ENCODE results near the gene HSPBAP1.

Gene HSPBAP1

GRCh38 chr3:122773944-122774509, 19.6 kb downstream of the HSPBAP1 start:
- ChIA-PET POLR2A (no interaction called here), CTCF (interaction anchor here (1.2 to 1.9 kb wide), 5 partner anchors 8 to 167 kb away, joined by 3 to 8 read pairs (median 4); no protein-coding TSS in a partner anchor)
- no peak overlapping the region for H3K27ac ChIP-seq (ENCODE audit: insufficient read depth in 1 of 2, low read depth in 1 of 2, low read length in 2 of 2, poor library complexity in 1 of 2, severe bottlenecking in 2 of 2)
- no peaks in the 10 kb centered on the region for H3K27me3 ChIP-seq (replicated peaks in 2 of 5; ENCODE audit: control insufficient read depth in 4 of 5, insufficient read depth in 5 of 5, low read length in 4 of 5)
- H3K36me3 ChIP-seq (ENCODE audit: control insufficient read depth in 4 of 4, insufficient read depth in 4 of 4, low read length in 3 of 4), result peaks cover 0 to 9% (median 1%) of the 10 kb centered on the region in 4 experiments
- H3K4me1 ChIP-seq (ENCODE audit: control extremely low read depth in 1 of 4, control insufficient read depth in 4 of 4, insufficient read depth in 4 of 4, low read length in 3 of 4), result peaks cover 0 to 6% (median 2%) of the 10 kb centered on the region in 4 experiments
- 100% methylated on average over 1 of the region's 3 CpGs for WGBS (ENCODE audit: insufficient coverage)
- H3K9me3 ChIP-seq (ENCODE audit: control extremely low read depth in 1 of 5, control insufficient read depth in 4 of 5, insufficient read depth in 2 of 5, low read depth in 1 of 5, low read length in 4 of 5), result no peaks in the 10 kb centered on the region
- no peak overlapping the region for H3K4me3 ChIP-seq (ENCODE audit: control insufficient read depth in 1 of 7, extremely low read depth in 1 of 7, insufficient read depth in 4 of 7, low read depth in 2 of 7, low read length in 6 of 7)
- no peak for DNase-seq

GRCh38 chr3:122772827-122773226, 20.8 kb downstream of the HSPBAP1 start:
- Histone ChIP-seq H3K9me3 (ENCODE audit: control extremely low read depth in 1 of 5, control insufficient read depth in 4 of 5, insufficient read depth in 2 of 5, low read depth in 1 of 5, low read length in 4 of 5) (no peaks in the 10 kb centered on the region), H3K27ac (ENCODE audit: insufficient read depth in 1 of 2, low read depth in 1 of 2, low read length in 2 of 2, poor library complexity in 1 of 2, severe bottlenecking in 2 of 2) (no peak overlapping the region), H3K27me3 (replicated peaks in 2 of 5; ENCODE audit: control insufficient read depth in 4 of 5, insufficient read depth in 5 of 5, low read length in 4 of 5) (no peaks in the 10 kb centered on the region), H3K4me1 (ENCODE audit: control extremely low read depth in 1 of 4, control insufficient read depth in 4 of 4, insufficient read depth in 4 of 4, low read length in 3 of 4) (peaks cover 1 to 12% (median 7%) of the 10 kb centered on the region in 4 experiments), H3K4me3 (ENCODE audit: control insufficient read depth in 1 of 7, extremely low read depth in 1 of 7, insufficient read depth in 4 of 7, low read depth in 2 of 7, low read length in 6 of 7) (no peak overlapping the region), H3K36me3 (ENCODE audit: control insufficient read depth in 4 of 4, insufficient read depth in 4 of 4, low read length in 3 of 4) (peaks cover 0 to 9% (median 2%) of the 10 kb centered on the region in 4 experiments)
- POLR2A ChIA-PET, result interaction anchor here (0.7 kb wide), 1 partner anchor 44 kb away, joined by 3 read pairs; no protein-coding TSS in a partner anchor
- CTCF ChIA-PET, result interaction anchor here (0.7 to 1.9 kb wide), 4 partner anchors 14 to 923 kb away, joined by 4 to 8 read pairs (median 4); no protein-coding TSS in a partner anchor
- WGBS (ENCODE audit: insufficient coverage), result 100% methylated on average over 1 of the region's 1 CpG
- no peak for DNase-seq

- no peak overlapping the region for H3K27ac ChIP-seq (ENCODE audit: insufficient read depth in 1 of 2, low read depth in 1 of 2, low read length in 2 of 2, poor library complexity in 1 of 2, severe bottlenecking in 2 of 2)
- POLR2A ChIA-PET, result interaction anchor here (0.5 to 0.7 kb wide), 2 partner anchors 23 to 51 kb away, joined by 3 read pairs; partner anchors contain the start of gene HSPBAP1
- H3K27me3 ChIP-seq (replicated peaks in 2 of 5; ENCODE audit: control insufficient read depth in 4 of 5, insufficient read depth in 5 of 5, low read length in 4 of 5), result no peaks in the 10 kb centered on the region
- 92% methylated on average over 3 of the region's 5 CpGs for WGBS (ENCODE audit: insufficient coverage)
- DNase-seq, result no peak
- H3K4me3 ChIP-seq (ENCODE audit: control insufficient read depth in 1 of 7, extremely low read depth in 1 of 7, insufficient read depth in 4 of 7, low read depth in 2 of 7, low read length in 6 of 7), result no peak overlapping the region
- H3K36me3 ChIP-seq (ENCODE audit: control insufficient read depth in 4 of 4, insufficient read depth in 4 of 4, low read length in 3 of 4), result peaks cover 3 to 12% (median 3%) of the 10 kb centered on the region in 4 experiments
- H3K4me1 ChIP-seq (ENCODE audit: control extremely low read depth in 1 of 4, control insufficient read depth in 4 of 4, insufficient read depth in 4 of 4, low read length in 3 of 4), result peaks cover 5 to 16% (median 12%) of the 10 kb centered on the region in 4 experiments
- no peaks in the 10 kb centered on the region for H3K9me3 ChIP-seq (ENCODE audit: control extremely low read depth in 1 of 5, control insufficient read depth in 4 of 5, insufficient read depth in 2 of 5, low read depth in 1 of 5, low read length in 4 of 5)
- CTCF ChIA-PET, result interaction anchor here (0.9 to 1.1 kb wide), 2 partner anchors 11 to 29 kb away, joined by 3 read pairs; no protein-coding TSS in a partner anchor
Observed at GRCh38 chr3:122770521-122771202, 23.0 kb downstream of the HSPBAP1 start.

- ChIA-PET CTCF (no interaction called here), POLR2A (no interaction called here)
- H3K36me3 ChIP-seq (ENCODE audit: control insufficient read depth in 4 of 4, insufficient read depth in 4 of 4, low read length in 3 of 4), result peaks cover 3 to 7% (median 6%) of the 10 kb centered on the region in 4 experiments
- peak in 2 of 3 donors; percentile 26 to 36 for DNase-seq
- H3K4me1 ChIP-seq (ENCODE audit: control extremely low read depth in 1 of 4, control insufficient read depth in 4 of 4, insufficient read depth in 4 of 4, low read length in 3 of 4), result peaks cover 5 to 16% (median 12%) of the 10 kb centered on the region in 4 experiments
- WGBS (ENCODE audit: insufficient coverage), result no CpG with 5 or more reads among the region's 3 CpGs
- H3K9me3 ChIP-seq (ENCODE audit: control extremely low read depth in 1 of 5, control insufficient read depth in 4 of 5, insufficient read depth in 2 of 5, low read depth in 1 of 5, low read length in 4 of 5), result no peaks in the 10 kb centered on the region
- no peaks in the 10 kb centered on the region for H3K27me3 ChIP-seq (replicated peaks in 2 of 5; ENCODE audit: control insufficient read depth in 4 of 5, insufficient read depth in 5 of 5, low read length in 4 of 5)
- peak overlapping the region in 1 of 2 experiments; percentile 56 for H3K27ac ChIP-seq (ENCODE audit: insufficient read depth in 1 of 2, low read depth in 1 of 2, low read length in 2 of 2, poor library complexity in 1 of 2, severe bottlenecking in 2 of 2)
- H3K4me3 ChIP-seq (ENCODE audit: control insufficient read depth in 1 of 7, extremely low read depth in 1 of 7, insufficient read depth in 4 of 7, low read depth in 2 of 7, low read length in 6 of 7), result peak overlapping the region in 1 of 7 experiments; percentile 25
Observed at GRCh38 chr3:122767540-122768372, 25.9 kb downstream of the HSPBAP1 start.

- H3K4me3 ChIP-seq (ENCODE audit: control insufficient read depth in 1 of 7, extremely low read depth in 1 of 7, insufficient read depth in 4 of 7, low read depth in 2 of 7, low read length in 6 of 7), result no peak overlapping the region
- ChIA-PET POLR2A (no interaction called here), CTCF (interaction anchor here (1.0 to 2.1 kb wide), 3 partner anchors 8 to 16 kb away, joined by 3 to 6 read pairs (median 3); no protein-coding TSS in a partner anchor)
- no peaks in the 10 kb centered on the region for H3K27me3 ChIP-seq (replicated peaks in 2 of 5; ENCODE audit: control insufficient read depth in 4 of 5, insufficient read depth in 5 of 5, low read length in 4 of 5)
- peaks cover 3 to 7% (median 6%) of the 10 kb centered on the region in 4 experiments for H3K36me3 ChIP-seq (ENCODE audit: control insufficient read depth in 4 of 4, insufficient read depth in 4 of 4, low read length in 3 of 4)
- 96% methylated on average over 3 of the region's 3 CpGs for WGBS (ENCODE audit: insufficient coverage)
- DNase-seq, result no peak
- no peaks in the 10 kb centered on the region for H3K9me3 ChIP-seq (ENCODE audit: control extremely low read depth in 1 of 5, control insufficient read depth in 4 of 5, insufficient read depth in 2 of 5, low read depth in 1 of 5, low read length in 4 of 5)
- H3K4me1 ChIP-seq (ENCODE audit: control extremely low read depth in 1 of 4, control insufficient read depth in 4 of 4, insufficient read depth in 4 of 4, low read length in 3 of 4), result peaks cover 12 to 26% (median 22%) of the 10 kb centered on the region in 4 experiments
- H3K27ac ChIP-seq (ENCODE audit: insufficient read depth in 1 of 2, low read depth in 1 of 2, low read length in 2 of 2, poor library complexity in 1 of 2, severe bottlenecking in 2 of 2), result no peak overlapping the region
Observed at GRCh38 chr3:122766430-122766829, 27.2 kb downstream of the HSPBAP1 start.

GRCh38 chr3:122760453-122761271, 33.0 kb downstream of the HSPBAP1 start:
- Histone ChIP-seq H3K4me3 (ENCODE audit: control insufficient read depth in 1 of 7, extremely low read depth in 1 of 7, insufficient read depth in 4 of 7, low read depth in 2 of 7, low read length in 6 of 7) (no peak overlapping the region), H3K4me1 (ENCODE audit: control extremely low read depth in 1 of 4, control insufficient read depth in 4 of 4, insufficient read depth in 4 of 4, low read length in 3 of 4) (peaks cover 8 to 33% (median 23%) of the 10 kb centered on the region in 4 experiments)

More at GRCh38 chr3:122760453-122761271, 33.0 kb downstream of the HSPBAP1 start:
- H3K36me3 ChIP-seq (ENCODE audit: control insufficient read depth in 4 of 4, insufficient read depth in 4 of 4, low read length in 3 of 4), result peaks cover 5 to 9% (median 6%) of the 10 kb centered on the region in 4 experiments
- H3K9me3 ChIP-seq (ENCODE audit: control extremely low read depth in 1 of 5, control insufficient read depth in 4 of 5, insufficient read depth in 2 of 5, low read depth in 1 of 5, low read length in 4 of 5), result no peaks in the 10 kb centered on the region
- ChIA-PET CTCF (interaction anchor here (0.9 to 2.9 kb wide), 5 partner anchors 10 to 181 kb away, joined by 3 to 6 read pairs (median 3); no protein-coding TSS in a partner anchor), POLR2A (no interaction called here)
- DNase-seq, result no peak
- H3K27me3 ChIP-seq (replicated peaks in 2 of 5; ENCODE audit: control insufficient read depth in 4 of 5, insufficient read depth in 5 of 5, low read length in 4 of 5), result no peaks in the 10 kb centered on the region
- 100% methylated on average over 1 of the region's 3 CpGs for WGBS (ENCODE audit: insufficient coverage)
- H3K27ac ChIP-seq (ENCODE audit: insufficient read depth in 1 of 2, low read depth in 1 of 2, low read length in 2 of 2, poor library complexity in 1 of 2, severe bottlenecking in 2 of 2), result no peak overlapping the region
